Measurements from ENCODE around the gene BCAS3.

DNA sequence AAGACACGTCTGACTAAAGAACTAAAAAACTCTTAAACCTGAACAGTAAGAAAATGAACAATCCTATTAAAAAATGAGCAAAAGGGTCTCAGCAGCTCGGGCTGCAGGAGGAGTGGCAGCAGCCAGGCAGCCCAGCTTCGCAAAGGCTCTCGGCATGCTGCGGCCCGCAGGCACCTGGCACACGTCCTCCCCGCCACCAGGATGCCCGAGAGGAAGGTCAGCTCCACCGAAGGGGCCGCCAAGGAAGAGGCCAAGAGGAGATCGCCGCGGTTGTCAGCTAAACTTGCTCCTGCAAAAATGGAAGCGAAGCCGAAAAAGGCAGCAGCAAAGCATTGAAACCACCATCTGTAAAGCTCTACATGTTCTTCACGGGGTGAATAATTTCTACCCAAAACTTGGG lies 173.5 kb downstream of the BCAS3 start:
- TF ChIP-seq, protein P1, sequence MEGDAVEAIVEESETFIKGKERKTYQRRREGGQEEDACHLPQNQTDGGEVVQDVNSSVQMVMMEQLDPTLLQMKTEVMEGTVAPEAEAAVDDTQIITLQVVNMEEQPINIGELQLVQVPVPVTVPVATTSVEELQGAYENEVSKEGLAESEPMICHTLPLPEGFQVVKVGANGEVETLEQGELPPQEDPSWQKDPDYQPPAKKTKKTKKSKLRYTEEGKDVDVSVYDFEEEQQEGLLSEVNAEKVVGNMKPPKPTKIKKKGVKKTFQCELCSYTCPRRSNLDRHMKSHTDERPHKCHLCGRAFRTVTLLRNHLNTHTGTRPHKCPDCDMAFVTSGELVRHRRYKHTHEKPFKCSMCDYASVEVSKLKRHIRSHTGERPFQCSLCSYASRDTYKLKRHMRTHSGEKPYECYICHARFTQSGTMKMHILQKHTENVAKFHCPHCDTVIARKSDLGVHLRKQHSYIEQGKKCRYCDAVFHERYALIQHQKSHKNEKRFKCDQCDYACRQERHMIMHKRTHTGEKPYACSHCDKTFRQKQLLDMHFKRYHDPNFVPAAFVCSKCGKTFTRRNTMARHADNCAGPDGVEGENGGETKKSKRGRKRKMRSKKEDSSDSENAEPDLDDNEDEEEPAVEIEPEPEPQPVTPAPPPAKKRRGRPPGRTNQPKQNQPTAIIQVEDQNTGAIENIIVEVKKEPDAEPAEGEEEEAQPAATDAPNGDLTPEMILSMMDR (IDR thresholded peaks at IDR 0.05): no peak
- no peak for TF ChIP-seq EZH2 (IDR thresholded peaks at IDR 0.05; ENCODE audit: borderline replicate concordance, insufficient read depth, low read depth, low read length, poor library complexity, severe bottlenecking)
